Measurements from ENCODE around the gene GPC1.

The GPC1 gene

GRCh38 chr2:240397542-240397916 lies 37.9 kb upstream of the GPC1 start:
- DNase-seq, result no peak

- no peak for DNase-seq
These were observed 37.4 kb upstream of the GPC1 start for GRCh38 chr2:240397924-240398645.

- no peak for DNase-seq
These were observed 36.7 kb upstream of the GPC1 start for GRCh38 chr2:240398661-240399267.

GRCh38 chr2:240399419-240400324 lies 35.8 kb upstream of the GPC1 start:
- DNase-seq, result no peak

GRCh38 chr2:240400371-240401161 lies 34.9 kb upstream of the GPC1 start:
- no peak for DNase-seq

GRCh38 chr2:240401308-240401707 lies 34.2 kb upstream of the GPC1 start:
- DNase-seq, result no peak

- DNase-seq, result no peak
These were observed 33.5 kb upstream of the GPC1 start for GRCh38 chr2:240401781-240402551.

- DNase-seq, result no peak
These were observed 32.7 kb upstream of the GPC1 start for GRCh38 chr2:240402566-240403272.

GRCh38 chr2:240403396-240404104 lies 31.9 kb upstream of the GPC1 start:
- DNase-seq, result no peak

GRCh38 chr2:240404174-240404852 lies 31.1 kb upstream of the GPC1 start:
- DNase-seq, result no peak

GRCh38 chr2:240405133-240405532 lies 30.3 kb upstream of the GPC1 start:
- DNase-seq, result no peak

GRCh38 chr2:240405684-240406313 lies 29.7 kb upstream of the GPC1 start:
- no peak for DNase-seq

- DNase-seq, result no peak
These were observed 28.4 kb upstream of the GPC1 start for GRCh38 chr2:240407090-240407489.

GRCh38 chr2:240410004-240410403 lies 25.5 kb upstream of the GPC1 start:
- DNase-seq, result no peak

GRCh38 chr2:240410808-240411207 lies 24.7 kb upstream of the GPC1 start:
- no peak for DNase-seq

- DNase-seq, result no peak
These were observed 24.0 kb upstream of the GPC1 start for GRCh38 chr2:240411261-240412160.

GRCh38 chr2:240412211-240412861 lies 23.1 kb upstream of the GPC1 start:
- no peak for DNase-seq

All from activated CD8-positive, alpha-beta memory T cell treated with anti-CD3 and anti-CD28 coated beads for 24 hours (primary cell).